AG08395 (cell line): ENCODE measurements around the gene DISC1.
A peak's percentile ranks its signal among the peaks of the same experiment; 100 is the strongest.
"Not testable (repeated sequence)": the region's sequence is repeated elsewhere in the genome, so short reads cannot be mapped to it uniquely, and the experiment has no call there.

ENCODE experiments used
- DNase-seq: peaks from one replicate; pipeline ENCODE4 v3.0.0; 2012; ENCODE audit warnings: mixed read lengths, low spot score

The DISC1 gene

DNA sequence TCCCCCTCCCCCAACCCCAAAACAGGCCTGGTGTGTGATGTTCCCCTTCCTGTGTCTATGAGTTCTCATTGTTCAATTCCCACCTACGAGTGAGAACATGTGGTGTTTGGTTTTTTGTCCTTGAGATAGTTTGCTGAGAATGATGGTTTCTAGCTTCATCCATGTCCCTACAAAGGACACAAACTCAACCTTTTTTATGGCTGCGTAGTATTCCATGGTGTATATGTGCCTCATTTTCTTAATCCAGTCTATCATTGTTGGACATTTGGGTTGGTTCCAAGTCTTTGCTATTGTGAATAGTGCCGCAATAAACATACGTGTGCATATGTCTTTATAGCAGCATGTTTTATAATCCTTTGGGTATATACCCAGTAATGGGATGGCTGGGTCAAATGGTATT is 102.4 kb downstream of the DISC1 start:
- not testable (repeated sequence) for DNase-seq

DNA sequence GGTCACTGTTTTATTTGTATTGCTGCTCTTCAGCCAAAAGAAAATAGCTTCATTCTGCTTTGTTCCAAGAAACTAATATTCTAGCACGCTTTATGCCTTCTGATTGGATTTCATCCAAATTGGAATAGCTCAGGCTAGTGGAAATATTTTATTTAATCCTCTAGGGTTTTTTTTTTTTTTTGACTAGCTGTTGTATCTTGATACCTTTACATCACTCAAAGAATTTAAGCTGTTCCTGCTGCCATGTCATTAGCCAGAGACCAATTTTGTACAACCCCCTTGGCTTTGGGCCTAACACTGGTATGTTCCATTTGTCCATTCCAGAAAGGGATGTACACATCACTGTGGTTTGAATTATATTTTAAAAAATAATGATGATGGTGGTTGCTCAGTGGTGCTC is 103.0 kb downstream of the DISC1 start:
- DNase-seq = peak; percentile 19

DNA sequence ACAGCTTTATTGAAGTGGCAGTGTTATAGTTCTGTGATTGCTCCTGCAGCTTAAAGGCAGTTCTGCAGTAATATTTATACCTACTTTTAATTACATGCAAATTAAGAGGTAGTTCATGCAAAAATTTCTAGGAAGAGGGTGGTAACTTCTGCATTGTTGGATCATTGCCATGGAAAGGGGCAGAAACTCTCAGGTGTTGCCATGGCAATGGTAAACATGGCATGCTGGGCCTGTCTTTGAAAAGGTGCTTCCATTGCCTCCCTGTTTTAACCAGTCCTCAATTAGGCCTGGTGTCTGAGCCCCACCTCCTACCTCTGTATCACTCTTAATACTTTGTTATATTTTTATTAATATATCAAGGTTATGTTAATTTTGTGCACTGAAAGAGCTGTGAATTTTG is 104.7 kb downstream of the DISC1 start:
- DNase-seq = no peak

DNA sequence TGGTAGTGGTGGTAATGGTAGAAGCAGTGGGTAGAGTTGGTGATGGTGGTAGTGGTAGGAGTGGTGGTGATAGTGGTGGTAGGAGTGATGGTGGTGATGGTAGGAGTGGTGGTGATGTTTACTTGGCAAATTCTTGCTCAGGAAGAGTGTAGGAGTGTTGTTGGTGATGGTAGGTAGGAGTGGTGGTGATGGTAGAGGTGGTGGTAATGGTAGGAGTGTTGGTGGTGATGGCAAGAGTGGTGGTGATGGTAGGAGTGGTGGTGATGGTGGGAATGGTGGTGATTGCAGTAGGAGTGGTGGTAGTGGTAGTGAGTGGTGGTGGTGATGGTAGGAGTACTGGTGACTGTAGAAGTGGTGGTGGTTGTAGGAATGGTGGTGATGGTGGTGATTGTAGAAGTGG is 106.5 kb downstream of the DISC1 start:
- DNase-seq = no peak

DNA sequence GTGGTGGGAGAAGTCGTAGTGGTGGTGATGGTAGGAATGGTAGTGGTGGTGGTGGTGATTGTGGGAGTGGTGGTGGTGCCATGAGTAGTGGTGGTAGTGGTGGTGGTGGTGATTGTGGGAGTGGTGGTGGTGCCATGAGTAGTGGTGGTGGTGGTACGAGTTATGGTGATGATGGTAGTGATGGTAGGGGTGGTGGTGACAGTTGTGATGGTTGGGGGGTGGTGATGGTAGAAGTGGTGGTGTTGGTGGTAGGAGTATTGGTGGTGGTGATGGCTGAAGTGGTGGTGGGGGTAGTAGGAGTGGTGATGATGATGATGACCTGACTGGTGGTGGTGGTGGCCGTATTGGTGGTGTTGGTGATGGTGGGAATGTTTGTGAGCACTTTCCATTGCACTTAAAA is 107.1 kb downstream of the DISC1 start:
- no peak for DNase-seq

DNA sequence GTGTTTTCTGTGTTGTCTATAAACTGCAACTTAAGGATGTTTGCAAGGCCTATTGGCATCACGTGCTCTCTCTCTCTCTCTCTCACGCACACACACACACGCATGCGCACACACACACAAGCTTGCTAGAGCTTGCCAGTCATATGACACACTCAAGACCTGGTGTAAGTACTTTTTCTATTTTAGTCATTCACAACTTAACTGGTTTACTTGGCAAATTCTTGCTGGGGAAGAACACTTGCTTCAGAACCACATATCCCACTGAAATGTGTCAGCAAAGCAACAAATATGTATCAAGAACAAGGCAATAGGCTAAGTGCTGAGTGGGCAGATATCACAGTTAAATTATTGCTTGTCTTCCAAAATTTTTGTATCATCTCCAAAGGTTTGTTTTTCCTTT is 107.8 kb downstream of the DISC1 start:
- no peak for DNase-seq

DNA sequence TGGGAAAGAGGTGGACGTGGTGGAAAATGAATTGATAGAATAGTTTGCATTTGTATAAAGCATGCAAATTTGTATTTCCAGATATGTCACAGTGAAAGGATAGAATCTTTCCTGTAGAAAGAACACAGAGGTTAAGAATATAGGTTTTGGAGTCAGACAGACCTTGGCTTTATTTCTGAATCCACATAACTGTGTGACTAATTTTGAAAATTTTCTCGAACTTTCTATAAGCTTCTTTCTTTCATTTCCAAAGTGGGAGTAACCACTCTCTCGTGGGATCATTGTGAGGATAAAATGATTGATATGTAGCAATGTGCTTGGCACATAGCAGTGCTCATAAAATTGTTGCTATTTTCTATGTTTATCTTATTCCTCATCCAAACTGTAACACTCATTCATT is 108.8 kb downstream of the DISC1 start:
- DNase-seq = no peak

DNA sequence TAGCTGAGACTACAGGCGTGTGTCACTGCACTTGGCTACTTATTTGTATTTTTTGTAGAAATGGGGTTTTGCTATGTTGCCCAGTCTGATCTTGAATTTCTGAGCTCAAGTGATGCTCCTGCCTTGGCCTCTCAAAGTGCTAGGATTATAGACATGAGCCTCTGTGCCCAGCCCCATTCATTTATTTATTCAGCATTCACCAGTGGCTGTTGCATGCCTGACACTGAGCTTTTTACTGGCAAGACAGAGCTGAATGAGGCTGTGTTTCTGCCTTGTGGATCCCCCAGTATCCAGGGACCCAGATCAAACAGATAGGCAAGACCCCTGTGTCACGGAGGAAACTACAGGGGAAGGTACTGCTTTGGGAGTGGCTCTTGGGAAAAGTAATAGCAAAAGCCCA is 109.4 kb downstream of the DISC1 start:
- DNase-seq = no peak

DNA sequence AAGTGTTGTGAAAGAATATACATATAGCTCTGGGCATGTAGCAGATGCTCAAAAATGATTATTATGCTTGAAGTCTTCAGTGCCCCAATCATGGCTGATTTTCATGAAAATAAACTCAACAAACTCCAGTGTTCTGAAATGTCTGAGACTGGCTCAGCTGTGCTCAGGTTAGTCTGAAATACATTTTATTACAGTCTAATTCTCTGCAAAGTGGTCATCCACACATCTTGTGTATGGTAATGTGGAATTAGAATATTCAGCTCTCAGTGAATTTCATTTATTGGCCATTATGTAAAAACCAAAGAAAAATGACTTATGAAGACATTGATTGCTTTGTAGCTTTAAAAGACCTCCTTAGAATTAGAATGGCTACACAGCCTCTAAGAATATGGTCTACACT is 109.9 kb downstream of the DISC1 start:
- DNase-seq = no peak

DNA sequence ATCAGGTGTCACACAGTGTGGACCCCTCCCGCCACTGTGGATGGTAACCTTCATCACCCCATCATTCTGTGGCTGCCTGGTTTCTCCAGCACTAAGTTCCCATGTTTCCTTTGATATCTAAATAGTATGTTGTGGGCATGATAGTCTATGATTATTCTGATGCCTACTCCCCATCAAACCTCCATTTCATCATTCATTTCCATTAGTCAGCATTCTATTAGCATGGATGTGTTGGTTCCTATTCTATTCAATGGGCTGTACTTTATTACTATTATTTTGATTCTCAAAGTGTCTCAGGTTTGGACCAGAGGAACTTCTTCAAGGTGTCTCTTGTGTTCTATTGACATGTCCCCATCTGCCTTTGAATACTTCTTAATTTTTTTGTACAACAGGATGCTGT is 112.0 kb downstream of the DISC1 start:
- no peak for DNase-seq

DNA sequence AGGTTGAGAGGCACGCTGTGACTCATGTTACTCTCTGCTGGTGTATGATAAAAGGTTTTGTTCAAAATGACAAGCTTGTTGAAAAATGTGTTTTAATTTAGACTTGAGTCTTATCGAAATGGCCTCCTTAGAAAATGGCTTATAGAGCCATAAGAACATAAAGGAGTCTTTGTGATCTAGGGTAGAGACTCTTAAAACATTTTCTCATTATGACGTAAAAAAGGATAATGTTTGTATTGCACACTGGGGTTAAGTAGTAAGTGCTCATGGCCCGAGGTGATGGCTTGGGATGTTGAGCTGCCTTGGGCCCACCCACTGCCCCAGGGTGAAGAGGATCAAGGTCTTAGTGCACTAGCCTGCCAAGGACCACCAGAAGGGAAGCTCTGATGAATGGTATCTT is 117.4 kb downstream of the DISC1 start:
- DNase-seq = no peak

DNA sequence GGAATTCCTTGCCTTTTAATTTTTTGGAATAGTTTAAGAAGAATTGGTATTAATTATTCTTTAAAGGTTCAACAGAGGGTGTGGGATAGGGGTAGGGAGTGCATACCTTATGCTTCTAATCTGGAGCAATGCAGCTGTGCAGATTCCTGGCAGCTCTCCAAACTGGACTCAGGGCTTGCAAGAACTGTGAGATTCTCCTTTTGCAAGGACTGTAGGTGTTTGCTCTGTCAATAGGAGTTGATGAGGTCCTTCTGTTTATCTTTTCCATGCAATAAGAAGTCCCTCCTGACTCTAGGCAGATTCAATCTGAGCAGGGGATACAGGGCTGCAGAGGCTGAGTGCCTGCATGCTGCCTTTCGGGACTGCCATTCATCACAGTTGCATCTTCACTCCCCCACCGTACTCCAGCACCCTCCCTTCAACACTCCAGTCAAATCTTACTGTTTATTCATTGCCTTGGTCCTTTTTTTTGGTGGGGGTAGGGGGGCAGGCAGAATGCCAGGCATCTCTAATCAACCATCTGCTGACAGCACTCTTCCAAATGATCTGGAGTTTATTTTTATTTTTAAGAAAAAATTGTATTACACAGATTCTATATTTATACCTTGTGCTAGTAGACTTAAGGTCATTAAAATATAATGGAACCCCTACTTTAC is 122.3 kb downstream of the DISC1 start:
- no peak for DNase-seq

DNA sequence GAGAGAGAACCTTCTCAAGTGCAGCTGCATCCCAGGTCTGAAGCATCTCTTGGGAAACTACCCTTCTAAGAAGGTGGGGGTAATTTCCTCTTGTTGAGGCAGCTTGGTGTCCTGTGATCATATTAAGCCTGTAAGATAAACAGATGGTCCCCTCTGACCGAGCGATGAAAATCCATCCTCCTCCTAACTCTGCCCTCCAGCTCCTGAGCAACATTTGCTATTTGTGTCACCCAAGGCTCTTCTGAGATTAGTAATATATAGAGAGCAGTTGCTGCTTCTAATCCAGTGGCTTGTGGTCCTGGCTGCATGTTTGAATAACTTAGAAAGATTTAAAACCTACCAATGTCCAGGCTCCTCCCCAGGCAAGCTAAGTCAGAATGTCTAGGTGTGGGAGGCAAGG is 123.7 kb downstream of the DISC1 start:
- no peak for DNase-seq

DNA sequence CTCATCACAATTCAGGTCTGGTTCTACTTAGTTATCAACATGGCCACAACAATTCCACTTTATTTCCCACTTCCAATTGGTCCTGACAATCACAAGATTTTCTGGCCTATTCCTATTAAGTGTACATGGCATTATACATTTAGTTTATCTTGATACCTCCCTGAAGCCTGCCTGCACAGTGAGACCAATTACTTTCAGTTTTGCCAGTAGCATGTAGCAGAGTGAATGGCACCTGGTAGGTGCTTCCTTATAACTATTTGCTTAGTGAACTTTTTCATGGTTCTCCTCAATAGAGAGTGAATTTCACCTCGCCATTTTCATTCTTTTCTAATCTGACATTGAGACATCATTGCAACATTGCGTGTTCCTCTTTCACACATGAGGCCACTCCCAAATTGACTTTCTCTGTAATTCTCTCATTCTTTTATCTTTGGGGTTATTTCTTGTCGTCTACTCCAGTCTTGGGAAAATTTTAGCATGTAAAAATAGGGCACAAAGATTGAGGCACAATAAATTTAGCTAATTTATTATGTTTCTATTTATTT is 124.3 kb downstream of the DISC1 start:
- no peak for DNase-seq

DNA sequence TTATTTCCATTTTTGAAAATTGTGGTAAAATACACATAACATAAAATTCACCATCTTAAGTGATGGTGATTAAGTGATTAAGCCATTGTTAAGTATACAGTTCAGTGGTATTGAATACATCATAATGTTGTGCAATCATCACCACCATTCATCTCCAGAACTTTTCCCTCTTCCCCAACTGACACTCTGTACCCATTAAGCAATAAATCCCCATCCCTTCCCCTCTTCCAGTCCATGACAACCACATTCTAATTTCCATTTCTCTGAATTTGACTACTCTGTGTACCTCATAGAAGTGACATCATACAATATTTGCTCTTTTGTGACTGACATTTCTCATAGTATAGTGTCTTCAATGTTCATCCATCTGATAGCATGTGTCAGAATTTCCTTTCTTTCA is 124.8 kb downstream of the DISC1 start:
- no peak for DNase-seq

DNA sequence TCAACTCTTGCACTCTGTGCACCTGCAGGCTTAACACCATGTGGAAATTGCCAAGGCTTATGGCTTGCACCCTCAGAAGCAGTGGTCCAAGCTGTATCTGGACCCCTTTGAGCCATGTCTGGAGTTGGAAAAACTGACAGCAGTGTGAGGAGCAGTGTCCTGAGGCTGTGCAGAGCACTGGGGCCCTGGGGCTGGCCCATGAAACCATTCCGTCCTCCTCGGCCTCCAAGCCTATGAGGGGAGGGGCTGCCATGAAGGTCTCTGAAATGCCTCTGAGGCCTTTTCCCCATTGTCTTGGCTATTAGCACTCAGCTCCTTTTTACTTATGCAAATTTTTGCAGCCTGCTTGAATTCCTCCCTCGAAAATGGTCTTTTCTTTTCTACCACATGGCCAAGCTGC is 126.7 kb downstream of the DISC1 start:
- DNase-seq = no peak

DNA sequence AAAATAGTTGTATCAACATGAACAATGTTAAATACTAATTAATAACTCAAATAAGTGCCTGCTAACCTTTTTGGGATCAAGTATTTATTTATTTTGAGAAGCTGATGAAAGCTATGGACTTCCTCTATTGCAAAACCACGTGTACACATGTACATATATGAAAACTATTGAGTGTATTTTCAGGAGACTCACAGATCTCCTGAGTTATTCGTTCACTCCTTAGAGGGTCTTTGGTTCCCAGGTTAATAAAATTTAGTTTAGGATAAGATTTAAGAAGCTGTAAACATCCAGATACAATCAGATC is 130.5 kb downstream of the DISC1 start:
- DNase-seq = no peak

DNA sequence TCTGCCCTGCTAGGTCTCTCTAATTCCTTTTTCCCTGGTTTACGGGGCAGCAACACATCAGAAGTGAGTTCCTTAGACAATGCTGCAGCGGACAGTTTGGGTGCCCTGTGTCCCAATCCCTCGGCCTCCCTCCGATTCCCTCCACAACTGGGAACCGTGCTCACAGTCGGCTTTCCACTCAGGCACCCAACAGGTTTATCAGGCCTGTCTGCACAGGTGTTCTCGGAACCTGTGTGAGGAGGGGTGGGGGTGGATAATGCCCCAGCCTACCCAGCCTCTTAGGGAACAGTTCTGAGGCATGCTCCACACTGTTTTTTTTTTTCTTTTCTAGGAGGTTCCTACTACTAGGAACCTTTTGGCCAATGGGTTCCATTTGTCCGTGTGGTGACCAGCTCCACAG is 131.2 kb downstream of the DISC1 start:
- DNase-seq = no peak

DNA sequence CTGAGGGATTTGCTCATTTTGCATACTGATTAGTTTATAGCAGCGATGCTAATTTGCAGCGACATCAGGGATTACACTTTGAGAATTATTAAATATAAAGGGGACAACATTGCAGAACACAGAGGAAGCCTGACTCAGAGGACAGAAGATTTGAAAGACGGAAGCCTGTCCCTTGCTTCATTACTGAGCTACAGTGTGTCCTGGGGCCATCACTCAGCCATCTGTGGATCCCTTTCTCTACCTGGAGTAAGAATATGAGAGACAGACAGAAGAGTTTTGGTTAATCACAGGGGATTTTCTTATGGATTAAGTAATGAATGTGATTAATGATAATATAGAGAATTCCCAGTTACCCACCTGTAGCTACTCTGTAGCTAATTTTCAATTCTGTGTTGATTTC is 134.7 kb downstream of the DISC1 start:
- DNase-seq = no peak

DNA sequence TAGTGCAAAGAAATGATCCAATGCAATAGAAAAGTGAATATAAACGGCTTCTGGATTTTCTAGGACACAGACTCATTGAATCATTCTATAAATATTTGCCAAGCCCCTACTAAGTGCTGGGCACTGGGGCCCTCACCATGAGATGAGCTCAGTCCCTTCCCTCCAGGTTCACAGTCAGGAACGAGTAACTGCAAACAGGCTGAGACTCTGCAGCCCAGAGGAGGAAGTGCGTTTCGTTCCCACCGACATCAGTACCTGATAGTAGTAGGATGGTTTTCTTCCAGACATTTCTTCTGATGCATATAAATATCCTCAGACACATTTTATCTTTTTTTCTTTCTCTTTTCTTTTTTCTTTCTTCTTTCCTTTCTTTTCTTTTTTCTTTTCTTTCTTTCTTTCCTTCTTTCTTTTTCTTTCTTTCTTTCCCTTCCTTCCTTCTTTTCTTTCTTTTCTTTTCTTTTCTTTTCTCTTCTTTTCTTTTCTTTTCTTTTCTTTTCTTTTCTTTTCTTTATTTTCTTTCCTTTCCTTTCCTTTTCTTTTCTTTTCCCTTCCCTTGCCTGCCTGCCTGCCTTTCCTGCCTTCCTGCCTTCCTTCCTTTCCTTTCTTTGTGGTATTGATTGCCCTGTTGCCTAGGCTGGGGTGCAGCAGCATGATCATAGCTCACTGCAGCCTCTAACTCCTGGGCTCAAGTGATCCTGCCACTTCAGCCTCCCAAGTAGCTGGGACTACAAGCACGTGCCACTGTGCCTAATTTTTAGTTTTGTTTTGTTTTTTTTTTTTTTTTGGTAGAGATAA is 135.4 kb downstream of the DISC1 start:
- DNase-seq = no peak

DNA sequence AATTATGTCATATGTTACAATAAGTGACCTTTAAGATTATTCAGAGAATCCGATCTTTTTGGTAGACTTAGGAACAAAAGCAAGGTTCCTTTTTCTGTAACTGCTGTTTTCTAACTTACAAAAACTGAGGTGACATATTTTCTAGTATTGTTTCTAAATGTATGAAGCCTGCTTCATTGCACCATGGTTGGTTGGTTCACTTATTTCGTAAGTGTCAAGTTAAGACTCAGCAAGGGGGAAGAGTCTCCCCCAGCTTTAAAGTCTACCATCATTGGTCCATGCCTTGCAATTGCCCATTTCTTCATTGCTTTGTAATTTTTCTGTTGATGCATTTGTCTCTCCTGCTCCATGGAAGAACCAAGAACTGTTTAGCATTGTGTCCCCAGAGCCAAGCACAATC is 136.9 kb downstream of the DISC1 start:
- DNase-seq = no peak

DNA sequence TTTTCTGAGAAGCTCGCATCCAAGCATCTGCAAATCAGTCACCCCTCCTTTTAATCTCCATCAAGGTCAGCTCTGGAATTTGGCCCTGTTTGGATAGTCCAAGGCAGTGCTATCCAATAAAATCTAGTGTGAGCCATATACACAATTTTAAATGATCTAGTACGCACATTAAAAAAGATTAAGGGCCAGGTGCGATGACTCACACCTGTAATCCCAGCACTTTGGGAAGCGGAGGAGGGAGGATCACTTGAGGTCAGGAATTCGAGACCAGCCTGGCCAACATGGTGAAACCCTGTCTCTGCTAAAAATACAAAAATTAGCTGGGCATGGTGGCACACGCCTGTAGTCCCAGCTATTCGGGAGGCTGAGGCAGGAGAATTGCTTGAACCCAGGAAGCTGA is 139.2 kb downstream of the DISC1 start:
- DNase-seq = not testable (repeated sequence)

DNA sequence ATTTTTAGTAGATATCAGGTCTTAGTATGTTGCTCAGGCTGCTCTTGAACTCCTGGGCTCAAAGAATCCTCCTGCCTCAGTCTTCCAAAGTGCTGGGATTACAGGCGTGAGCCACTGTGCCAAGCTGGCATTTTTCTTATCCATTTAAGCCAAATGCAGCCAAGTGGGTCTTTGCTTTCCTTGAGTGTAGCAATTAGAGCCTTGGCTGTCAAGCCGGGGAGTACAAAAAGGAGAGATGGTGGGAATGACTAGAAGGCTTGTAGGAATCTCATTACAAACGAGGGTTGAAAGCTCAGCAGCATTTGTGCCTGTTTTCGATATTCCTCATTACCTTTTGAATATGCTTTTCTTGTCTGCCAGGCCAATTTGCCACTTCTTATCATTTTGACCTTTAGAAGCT is 140.9 kb downstream of the DISC1 start:
- DNase-seq = no peak

DNA sequence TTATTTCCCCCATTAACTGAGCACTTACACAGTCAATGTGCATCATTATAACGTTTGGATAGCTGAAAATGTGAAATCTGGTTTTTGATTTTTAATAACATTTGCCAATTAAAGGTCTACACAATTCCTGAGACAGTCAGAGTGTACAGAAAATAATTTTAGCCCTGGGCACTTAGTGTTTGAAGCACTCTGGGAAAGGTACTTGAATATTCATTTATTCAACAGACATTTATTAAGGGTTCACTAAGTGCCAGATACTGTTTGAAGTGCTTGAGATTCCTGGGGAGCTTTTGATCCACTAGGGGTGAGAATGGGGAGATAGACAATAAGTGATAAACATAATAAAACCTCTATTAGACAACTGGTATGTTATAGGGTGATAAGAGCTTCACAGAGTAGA is 141.8 kb downstream of the DISC1 start:
- DNase-seq = no peak
